ENCODE measurements around the gene PAXX.
"Not testable (repeated sequence)": the region's sequence is repeated elsewhere in the genome, so short reads cannot be mapped to it uniquely, and the experiment has no call there.

The PAXX gene

GRCh38 chr9:137002646-137003041 is 10.4 kb downstream of the PAXX start:
- no peak for DNase-seq (ENCODE audit: low read depth)

GRCh38 chr9:137004285-137004684 is 12.1 kb downstream of the PAXX start:
- not testable (repeated sequence) for DNase-seq (ENCODE audit: low read depth)

- DNase-seq (ENCODE audit: low read depth), result no peak
Observed at GRCh38 chr9:137006116-137007003, 14.1 kb downstream of the PAXX start.

- DNase-seq (ENCODE audit: low read depth), result no peak
Observed at GRCh38 chr9:137007108-137007815, 15.0 kb downstream of the PAXX start.

- no peak for DNase-seq (ENCODE audit: low read depth)
Observed at GRCh38 chr9:137007816-137008270, 15.6 kb downstream of the PAXX start.

GRCh38 chr9:137008312-137008711 is 16.1 kb downstream of the PAXX start:
- DNase-seq (ENCODE audit: low read depth), result no peak

GRCh38 chr9:137009217-137009616 is 17.0 kb downstream of the PAXX start:
- no peak for DNase-seq (ENCODE audit: low read depth)

GRCh38 chr9:137009938-137010732 is 17.9 kb downstream of the PAXX start:
- no peak for DNase-seq (ENCODE audit: low read depth)

- DNase-seq (ENCODE audit: low read depth), result no peak
Observed at GRCh38 chr9:137011156-137011555, 18.9 kb downstream of the PAXX start.

GRCh38 chr9:137011907-137012675 is 19.9 kb downstream of the PAXX start:
- no peak for DNase-seq (ENCODE audit: low read depth)

GRCh38 chr9:137012694-137013570 is 20.7 kb downstream of the PAXX start:
- no peak for DNase-seq (ENCODE audit: low read depth)

GRCh38 chr9:137013571-137013940 is 21.3 kb downstream of the PAXX start:
- no peak for DNase-seq (ENCODE audit: low read depth)

- no peak for DNase-seq (ENCODE audit: low read depth)
Observed at GRCh38 chr9:137014166-137014565, 21.9 kb downstream of the PAXX start.

- DNase-seq (ENCODE audit: low read depth), result no peak
Observed at GRCh38 chr9:137014776-137015539, 22.7 kb downstream of the PAXX start.

GRCh38 chr9:137015540-137015930 is 23.3 kb downstream of the PAXX start:
- no peak for DNase-seq (ENCODE audit: low read depth)

- no peak for DNase-seq (ENCODE audit: low read depth)
Observed at GRCh38 chr9:137015976-137016375, 23.8 kb downstream of the PAXX start.

- DNase-seq (ENCODE audit: low read depth), result no peak
Observed at GRCh38 chr9:137016436-137016835, 24.2 kb downstream of the PAXX start.

GRCh38 chr9:137017071-137017470 is 24.8 kb downstream of the PAXX start:
- DNase-seq (ENCODE audit: low read depth), result no peak

- no peak for DNase-seq (ENCODE audit: low read depth)
Observed at GRCh38 chr9:137017791-137018497, 25.7 kb downstream of the PAXX start.
